Gastrocnemius medialis (tissue), 4 donors: Measurements from ENCODE around the gene GSK3B.

Experiments used
- POLR2A ChIP-seq, 2 donors: fragments of 450-650 bp; IDR thresholded peaks; one replicate each; pipeline ENCODE4 v1.6.1; 2017; ENCODE audit warnings: antibody characterized with exemption in 2 of 2, mild to moderate bottlenecking in 2 of 2, moderate library complexity in 2 of 2
- TF ChIP-seq, protein P1 (sequence below), 5 experiments: fragments of 450-650 bp in 3 of 5; fragments of 200-600 bp in 2 of 5; sonication (generic) in 2 of 5; IDR thresholded peaks in 4 of 5; conservative IDR thresholded peaks in 1 of 5; 1 replicate in 4 of 5; 2 replicates in 1 of 5; pipeline ENCODE4 v1.5.1; 2016 to 2019; ENCODE audit warnings: antibody characterized with exemption in 5 of 5, mild to moderate bottlenecking in 3 of 5, moderate library complexity in 3 of 5

DNA sequence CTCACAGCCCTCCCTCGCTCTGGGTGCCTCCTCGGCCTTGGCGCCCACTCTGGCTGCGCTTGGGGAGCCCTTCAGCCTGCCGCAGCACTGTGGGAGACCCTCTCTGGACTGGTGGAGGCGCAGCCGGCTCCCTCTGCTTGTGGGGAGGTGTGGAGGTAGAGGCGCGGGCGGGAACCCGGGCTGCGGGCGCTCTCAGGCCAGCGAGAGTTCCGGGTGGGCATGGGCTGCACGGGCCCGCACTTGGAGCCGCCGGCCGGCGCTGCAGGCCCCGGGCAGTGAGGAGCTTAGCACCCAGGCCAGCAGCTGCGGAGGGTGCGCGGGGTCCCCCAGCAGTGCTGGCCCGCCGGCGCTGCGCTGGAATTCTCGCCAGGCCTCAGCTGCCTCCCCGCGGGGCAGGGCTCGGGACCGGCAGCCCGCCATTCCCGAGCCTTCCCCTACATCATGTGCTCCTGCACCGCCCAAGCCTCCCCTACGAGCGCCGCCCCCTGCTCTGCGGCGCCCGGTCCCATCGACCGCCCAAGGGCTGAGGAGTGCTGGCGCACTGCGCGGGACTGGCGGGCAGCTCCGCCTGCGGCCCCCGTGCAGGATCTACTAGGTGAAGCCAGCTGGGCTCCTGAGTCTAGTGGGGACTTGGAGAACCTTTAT lies 46.0 kb upstream of the GSK3B start:
- TF ChIP-seq, protein P1, sequence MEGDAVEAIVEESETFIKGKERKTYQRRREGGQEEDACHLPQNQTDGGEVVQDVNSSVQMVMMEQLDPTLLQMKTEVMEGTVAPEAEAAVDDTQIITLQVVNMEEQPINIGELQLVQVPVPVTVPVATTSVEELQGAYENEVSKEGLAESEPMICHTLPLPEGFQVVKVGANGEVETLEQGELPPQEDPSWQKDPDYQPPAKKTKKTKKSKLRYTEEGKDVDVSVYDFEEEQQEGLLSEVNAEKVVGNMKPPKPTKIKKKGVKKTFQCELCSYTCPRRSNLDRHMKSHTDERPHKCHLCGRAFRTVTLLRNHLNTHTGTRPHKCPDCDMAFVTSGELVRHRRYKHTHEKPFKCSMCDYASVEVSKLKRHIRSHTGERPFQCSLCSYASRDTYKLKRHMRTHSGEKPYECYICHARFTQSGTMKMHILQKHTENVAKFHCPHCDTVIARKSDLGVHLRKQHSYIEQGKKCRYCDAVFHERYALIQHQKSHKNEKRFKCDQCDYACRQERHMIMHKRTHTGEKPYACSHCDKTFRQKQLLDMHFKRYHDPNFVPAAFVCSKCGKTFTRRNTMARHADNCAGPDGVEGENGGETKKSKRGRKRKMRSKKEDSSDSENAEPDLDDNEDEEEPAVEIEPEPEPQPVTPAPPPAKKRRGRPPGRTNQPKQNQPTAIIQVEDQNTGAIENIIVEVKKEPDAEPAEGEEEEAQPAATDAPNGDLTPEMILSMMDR (IDR thresholded peaks at IDR 0.05 in 4 of 5, conservative IDR thresholded peaks at IDR 0.05 in 1 of 5), result no peak
- TF ChIP-seq POLR2A (IDR thresholded peaks at IDR 0.05), result no peak
